ENCODE data around the gene NUDT9.
"Not testable (repeated sequence)": the region's sequence is repeated elsewhere in the genome, so short reads cannot be mapped to it uniquely, and the experiment has no call there.

DNA sequence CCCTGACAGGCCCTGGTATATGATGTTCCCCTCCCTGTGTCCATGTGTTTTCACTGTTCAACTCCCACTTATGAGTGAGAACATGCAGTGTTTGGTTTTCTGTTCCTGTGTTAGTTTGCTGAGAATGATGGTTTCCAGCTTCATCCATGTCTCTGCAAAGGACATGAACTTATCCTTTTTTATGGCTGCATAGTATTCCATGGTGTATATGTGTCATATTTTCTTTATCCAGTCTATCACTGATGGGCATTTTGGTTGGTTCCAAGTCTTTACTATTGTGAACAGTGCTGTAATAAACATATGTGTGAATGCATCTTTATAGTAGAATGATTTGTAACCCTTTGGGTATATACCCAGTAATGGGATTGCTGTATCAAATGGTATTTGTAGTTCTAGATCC, 60.9 kb downstream of the NUDT9 start:
- TF ChIP-seq POLR2AphosphoS5 (IDR thresholded peaks at IDR 0.05; ENCODE audit: insufficient read depth in 1 of 2, low read depth in 1 of 2); POLR2A (IDR thresholded peaks at IDR 0.05): not testable (repeated sequence)

All from vagina (tissue), 2 donors.